Stimulated activated CD8-positive, alpha-beta memory T cell treated with anti-CD3 and anti-CD28 coated beads, Interleukin-4, amount 100 ng/mL, for 1 hour (primary cell): Measurements from ENCODE around the gene DACT3.
A peak's percentile ranks its signal among the peaks of the same experiment; 100 is the strongest.

ENCODE experiments used
- DNase-seq, 2 donors: peaks; one replicate each; pipeline ENCODE4 v3.0.0-alpha.2; 2020; ENCODE audit warnings: low read depth in 2 of 2, low spot score in 1 of 2

DACT3 gene

DNA sequence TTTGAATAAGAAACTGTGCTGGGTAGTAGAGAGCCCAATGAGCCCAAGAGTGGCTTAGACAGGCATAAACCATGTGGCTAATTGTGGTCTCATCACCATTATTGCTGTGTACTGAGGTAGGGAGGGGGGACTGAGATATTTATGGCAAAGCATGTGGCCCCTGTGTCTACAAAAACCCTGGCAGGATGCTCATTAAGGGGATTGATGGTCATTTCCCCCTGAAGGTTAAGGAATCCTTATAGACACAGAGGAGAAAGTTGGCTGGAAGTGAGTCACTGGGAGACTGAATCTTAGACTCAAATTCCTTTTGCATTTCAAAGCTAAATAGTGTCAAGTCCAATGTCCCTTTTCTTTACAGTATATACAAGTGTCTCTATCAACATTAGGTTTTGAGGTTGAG is 9.8 kb upstream of the DACT3 start:
- DNase-seq: no peak

DNA sequence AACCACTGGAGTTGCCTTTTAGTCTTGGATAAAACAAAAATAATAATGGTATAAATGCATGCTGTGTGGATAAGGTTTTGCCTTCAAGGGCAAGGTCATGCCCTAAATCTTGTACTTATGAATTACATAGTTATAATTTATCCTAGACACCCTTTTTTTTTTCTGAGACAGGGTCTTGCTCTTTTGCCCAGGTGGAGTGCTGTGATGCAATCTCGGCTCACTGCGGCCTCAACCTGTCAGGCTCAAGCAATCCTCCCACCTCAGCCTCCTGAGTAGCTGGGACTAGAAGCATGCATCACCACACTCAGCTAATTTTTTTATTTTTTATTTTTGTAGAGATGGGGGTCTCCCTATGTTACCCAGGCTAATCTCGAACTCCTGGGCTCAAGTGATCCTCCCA is 7.7 kb upstream of the DACT3 start:
- no peak for DNase-seq

DNA sequence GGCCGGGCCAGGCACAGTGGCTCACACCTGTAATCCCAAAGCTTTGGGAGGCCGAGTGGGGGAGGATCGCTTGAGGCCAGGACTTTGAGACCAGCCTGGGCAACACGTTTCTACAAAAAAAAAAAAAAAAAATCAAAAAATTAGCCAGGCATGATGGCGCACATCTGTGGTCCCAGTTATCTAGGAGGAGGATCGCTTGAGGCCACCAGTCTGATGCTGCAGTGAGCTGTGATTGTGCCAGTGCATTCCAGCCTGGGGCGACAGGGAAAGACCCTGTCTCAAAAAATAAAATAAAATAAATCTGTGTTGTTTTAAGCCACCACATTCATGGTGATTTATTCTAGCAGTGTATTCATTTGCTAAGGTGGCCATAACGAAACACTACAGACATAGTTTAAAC is 4.1 kb upstream of the DACT3 start:
- DNase-seq: no peak

DNA sequence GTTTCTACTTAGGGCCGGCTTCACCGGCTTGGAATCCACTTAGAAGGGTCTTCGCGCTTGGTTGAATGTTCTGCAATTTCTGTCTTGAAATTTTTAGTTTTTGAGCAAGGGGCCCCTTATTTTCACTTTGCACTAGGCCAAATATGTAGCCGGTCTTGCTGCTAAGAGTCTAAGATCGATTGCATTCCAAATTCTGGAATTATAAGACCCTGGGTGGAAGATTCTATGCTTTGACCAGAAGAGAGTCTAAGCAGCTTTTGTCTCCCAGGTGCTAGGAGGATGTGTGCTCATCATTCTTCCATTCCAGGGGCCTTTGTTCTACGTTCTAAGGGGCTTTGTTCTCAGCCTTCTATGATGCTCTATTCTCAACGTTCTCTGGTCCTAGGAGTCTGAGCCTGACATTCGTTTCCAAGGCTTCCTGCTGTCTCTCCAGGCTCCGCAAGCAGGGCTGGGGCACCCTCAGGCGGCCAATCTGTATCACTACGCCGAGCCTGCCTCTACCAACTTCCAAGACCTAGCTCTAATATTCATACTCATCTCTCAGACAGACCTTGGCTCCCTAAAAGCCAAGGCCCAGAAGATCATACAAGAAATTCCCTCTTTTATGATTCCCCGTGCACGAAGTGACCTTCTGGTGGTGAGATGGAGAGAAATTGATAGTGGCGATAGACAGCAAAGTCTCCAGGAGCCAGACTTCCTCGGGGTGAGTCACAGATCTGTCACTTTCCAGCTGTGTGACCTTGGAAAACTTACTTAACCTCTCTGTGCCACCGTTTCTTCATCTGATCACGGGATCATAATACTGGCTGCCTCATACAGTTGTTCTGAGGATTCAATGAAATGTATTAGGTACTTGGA is 982 bp upstream of the DACT3 start:
- peak; percentile 28 to 48 for DNase-seq

DNA sequence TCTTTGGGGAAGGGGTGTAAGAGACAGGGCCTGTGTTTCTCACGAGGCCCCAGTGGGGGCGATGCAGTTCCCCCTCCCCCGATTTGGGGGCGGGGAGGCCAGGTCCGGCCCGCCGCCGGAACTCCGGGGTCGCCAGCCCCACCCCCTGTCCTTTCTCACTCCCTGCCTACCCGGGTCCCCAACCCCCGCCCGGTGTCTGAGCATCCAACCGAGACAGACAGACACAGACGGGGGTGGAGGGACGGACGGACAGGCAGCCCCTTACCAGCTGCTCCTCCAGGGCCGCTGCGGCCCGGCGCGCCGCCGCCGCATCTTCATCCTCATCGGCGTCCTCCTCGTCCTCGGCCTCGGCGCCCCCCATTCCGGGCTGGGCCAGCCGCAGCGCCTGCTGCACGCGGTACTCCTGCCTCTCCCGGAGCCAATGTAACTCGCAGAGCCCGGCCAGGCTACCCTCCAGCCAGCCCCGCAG is 397 bp downstream of the DACT3 start:
- no peak for DNase-seq

DNA sequence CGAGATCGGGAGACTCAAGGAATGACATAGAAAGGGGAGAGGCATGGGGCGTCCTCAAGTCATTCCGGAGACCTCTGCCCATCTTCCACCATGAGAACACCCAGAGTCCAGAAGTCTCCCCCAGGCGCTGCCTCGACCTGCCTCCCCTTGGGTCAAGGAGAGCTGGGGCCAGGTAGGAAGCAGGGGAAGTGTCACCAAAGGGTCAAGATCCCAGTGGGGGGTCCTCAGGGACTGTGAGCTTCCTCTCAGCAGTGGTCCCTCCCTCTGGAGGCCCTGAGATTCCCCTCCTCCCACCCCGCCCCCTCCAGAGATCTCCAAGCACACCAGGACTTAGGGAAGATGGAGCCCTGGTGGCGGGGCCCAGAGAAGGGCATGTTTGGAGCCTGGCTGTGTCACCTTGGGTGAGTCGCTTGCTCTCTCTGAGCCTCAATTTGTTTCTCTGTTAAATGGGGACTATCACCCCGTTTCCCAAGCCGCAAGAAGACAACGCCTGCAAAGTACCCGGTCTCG is 919 bp downstream of the DACT3 start:
- DNase-seq: no peak

DNA sequence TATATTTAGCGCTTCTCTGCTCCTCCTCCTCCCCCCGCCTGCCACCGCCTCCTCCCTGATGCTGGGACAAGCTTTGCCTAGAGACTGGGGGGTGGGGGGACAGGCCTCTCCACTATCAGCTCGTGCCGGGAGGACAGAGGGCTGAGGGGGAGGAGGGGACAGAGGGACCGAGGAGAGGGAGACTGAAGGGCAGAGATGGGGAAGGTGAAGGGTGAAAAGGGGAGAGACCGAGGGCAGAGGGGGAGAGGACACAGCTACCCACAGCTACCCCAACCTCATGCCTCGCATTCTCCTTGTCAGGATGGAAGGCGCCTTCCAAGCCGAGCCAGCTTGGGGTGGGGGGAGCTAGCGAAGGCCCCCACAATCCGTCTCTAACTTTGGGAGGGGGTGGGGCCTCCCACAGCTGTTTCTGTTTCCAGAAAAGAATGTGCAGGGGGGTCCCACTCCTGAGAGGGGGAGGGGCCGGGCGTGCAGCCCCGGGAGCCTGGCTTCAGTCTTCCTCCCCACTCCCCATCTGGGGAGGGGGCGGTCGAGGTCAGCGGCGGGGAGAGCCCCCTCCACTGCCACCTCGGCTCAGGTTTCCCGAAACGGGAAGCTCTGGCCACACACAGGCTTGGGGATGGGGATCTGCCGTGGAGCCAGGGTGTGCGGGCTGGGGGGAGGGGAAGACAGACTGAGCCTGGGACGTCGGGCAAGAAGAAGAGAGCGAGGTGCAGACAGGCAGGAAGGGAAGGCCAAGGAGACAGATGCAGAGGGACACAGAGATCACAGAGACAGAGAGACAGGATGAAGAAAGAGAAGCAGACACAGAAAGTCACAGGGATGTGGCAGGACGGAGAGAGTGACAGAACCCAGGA is 1.6 kb downstream of the DACT3 start:
- no peak for DNase-seq

DNA sequence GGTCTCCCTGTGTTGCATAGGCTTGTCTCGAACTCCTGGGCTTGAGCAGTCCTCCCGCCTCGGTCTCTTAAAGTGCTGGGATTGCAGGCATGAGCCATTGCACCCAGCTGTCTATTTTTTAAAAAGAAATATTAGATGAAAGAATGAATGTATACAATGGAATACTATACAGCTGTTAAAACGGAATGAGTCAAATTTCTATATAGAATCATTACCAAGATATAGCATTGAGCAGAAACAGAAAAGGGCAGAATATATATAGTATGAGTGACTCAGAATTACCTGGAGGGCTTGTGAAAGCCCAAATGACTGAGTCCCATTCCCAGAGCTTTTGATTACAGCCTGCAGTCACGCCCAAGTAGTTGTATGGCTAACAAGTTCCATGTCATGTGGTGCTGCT is 4.4 kb downstream of the DACT3 start:
- DNase-seq: no peak

DNA sequence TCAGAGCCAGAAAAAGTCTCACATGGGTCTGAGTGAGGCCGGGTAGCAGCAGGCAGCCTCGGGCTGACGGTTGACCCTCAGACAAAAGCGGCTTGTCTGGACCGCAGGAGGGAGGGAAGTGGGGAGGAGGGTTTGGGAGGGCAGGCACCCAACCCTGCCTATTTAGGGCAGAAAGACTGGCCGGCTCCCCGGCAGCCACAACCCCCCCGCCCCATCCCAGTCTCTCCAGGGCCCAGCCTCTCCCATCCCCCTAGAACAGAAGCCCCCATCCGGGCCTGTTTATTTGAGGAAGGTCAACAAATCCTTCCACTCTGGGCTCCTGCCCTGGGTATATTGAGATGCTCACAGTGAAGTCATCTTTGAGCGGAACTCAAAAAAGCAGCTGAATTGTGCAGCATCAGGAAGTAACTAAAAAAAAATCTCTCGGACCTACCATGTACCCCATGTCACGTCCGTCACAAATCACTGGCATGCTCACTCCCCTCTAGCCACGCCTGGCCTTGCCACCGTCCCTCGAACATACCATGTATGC is 6.3 kb downstream of the DACT3 start:
- no peak for DNase-seq

DNA sequence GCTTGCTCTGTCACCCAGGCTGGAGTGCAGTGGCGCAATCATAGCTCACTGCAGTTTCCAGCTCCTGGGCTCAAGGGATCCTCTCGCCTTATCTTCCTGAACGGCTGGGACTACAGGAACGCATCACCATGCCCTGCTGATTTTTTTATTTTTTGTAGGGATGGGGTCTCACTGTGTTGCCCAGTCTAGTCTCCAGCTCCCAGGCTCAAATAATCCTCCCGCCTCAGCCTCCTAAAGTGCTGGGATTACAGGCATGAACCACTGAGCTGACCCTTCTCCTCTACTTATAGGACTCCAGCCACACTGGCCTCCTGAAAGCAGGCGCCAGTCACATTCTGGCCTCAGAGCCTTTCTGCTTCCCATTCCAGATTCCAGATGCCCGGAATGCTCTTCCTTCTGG is 10.5 kb downstream of the DACT3 start:
- no peak for DNase-seq

DNA sequence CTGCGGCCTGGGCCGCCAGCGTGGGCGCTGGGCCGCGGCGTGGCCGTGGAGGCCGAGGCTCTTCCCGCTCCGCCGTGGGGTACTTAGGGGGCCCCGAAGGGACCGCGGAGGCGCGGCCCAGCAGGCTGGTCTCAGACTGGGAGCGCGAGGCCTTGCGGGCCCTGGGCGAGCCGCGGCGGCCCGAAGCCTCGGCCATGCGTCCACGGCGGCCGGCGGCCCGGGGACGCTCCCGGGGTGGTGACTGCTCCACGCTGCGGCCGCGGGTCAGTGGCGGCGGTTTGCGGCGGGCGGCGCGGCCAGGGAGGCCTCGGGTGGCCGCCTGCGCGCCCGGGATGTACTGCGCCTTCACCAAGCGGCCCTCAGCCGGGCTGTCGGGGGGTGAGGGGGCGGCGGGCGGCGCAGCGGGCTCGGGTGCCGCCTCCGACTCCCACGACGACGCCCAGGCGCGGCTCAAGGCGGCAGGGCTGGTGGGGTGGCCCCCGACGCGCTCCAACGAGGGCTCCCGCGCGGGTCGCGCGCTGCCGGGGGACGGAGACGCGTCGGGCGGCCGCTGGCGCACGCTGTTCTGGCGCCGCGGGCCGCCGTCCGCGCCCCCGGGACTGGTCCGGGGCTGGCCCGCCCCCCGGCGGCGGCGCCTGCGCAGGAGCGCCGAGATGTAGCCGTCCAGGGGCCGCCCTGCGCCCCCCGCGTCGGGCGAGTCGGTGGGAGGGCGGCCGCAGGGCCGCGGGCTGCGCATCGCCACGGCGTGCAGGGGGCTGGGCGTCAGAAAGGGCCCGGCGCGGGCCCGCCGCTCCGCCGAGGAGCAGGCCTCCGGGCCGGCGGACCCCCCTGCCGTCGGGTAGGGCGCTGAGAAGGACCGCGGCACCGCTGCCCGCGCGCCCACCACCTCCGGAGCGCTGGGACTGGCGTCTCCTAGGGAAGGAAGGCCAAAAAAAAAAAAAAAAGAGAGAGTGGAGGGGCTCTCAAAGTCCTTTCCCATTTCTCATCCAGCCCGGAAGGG is 11.7 kb downstream of the DACT3 start:
- DNase-seq: no peak

DNA sequence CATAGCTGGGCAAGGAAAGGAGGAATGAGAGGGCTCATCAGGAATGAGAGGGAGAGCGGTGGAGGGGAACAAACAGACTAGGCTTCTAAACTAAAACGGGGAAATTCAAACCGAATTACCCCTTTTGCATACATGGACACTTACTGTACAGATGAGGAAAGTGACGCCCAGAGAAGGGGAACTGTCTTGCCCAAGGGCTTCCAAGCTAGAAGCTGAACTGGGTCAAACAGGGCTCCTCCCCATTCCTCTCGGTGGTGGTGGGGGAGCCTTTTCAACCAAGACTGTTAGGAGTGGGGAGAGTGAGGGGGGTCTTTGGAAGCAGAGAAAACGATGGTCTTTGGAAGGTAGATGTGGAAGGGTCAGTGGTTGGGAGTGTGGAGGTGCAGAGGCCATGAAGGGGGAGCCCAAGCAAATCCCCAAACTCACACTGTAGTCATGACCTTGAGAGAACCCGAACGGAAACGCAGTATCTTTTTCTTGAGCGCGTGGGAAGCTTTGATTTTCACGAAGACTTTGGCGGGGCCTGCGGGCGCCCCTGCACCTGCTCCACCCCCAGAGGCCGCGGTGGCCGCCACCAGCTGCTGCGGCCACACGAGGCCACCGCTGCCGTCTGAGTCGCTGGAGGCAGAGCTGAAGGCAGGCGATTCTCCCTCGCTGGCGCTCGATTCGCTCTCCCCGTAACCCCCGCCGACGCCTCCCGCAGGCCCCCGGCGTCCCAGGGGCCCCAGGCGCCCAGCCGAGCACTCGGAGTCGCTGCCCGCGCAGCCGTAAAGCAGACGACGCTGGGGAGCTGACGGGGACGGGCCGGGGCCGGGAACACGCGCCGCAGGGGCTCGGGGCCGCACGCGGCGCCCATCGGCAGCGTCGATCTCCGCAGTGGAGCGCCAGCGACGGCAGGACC is 12.7 kb downstream of the DACT3 start:
- DNase-seq: no peak

DNA sequence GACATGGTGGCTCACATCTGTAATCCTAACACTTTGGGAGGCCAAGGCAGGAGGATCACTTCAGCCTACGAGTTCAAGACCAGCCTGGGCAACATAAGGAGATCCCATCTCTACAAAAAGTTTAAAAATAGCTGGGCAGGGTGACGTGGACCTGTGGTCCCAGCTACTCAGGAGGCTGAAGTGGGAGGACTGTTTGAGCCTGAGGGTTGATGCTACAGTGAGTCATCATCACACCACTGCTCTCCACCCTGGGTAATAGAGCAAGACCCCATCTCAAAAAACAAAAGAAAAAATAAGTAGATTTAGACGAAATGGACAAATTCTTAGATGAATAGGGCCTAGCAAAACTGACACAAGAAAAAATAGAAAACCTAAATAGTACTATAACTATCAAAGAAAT is 14.6 kb downstream of the DACT3 start:
- DNase-seq: no peak

DNA sequence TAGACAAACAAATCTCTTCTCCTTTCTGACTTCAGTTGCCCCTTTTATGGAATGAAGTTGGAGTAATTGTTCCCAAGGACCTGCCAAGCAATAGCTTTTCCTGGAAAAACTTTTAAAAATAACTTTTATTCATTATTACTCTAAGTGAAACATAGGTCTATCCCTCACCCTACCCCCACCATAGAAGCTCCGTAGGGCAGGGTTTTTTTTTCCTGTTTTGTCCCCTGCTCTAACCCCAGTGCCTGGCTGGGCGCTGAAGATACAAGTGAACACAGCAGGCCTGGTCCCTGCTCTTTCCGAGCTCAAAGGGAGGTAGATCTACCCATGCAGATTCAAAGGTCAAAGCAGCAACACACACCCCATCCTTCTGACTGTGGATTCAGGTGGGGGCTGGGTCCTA is 16.3 kb downstream of the DACT3 start:
- DNase-seq: no peak

DNA sequence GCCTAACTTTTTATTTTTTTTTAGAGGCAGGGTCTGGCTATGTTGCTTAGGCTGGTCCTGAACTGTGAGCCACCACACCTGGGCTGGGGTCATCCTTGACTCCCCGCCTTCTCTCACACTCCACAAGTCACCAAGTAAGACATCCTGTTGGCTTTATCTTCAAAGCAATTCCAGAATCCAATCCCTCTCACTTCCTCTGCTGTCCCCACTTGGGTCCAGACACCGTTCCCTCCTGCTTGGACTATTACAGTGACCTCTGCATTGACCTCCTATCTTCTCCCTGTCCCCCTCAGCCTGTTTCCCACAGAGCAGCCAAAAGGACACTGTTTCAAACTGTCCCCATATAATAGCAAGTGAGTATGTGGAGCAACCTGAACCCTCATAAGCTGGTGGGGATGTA is 20.3 kb downstream of the DACT3 start:
- DNase-seq: no peak

DNA sequence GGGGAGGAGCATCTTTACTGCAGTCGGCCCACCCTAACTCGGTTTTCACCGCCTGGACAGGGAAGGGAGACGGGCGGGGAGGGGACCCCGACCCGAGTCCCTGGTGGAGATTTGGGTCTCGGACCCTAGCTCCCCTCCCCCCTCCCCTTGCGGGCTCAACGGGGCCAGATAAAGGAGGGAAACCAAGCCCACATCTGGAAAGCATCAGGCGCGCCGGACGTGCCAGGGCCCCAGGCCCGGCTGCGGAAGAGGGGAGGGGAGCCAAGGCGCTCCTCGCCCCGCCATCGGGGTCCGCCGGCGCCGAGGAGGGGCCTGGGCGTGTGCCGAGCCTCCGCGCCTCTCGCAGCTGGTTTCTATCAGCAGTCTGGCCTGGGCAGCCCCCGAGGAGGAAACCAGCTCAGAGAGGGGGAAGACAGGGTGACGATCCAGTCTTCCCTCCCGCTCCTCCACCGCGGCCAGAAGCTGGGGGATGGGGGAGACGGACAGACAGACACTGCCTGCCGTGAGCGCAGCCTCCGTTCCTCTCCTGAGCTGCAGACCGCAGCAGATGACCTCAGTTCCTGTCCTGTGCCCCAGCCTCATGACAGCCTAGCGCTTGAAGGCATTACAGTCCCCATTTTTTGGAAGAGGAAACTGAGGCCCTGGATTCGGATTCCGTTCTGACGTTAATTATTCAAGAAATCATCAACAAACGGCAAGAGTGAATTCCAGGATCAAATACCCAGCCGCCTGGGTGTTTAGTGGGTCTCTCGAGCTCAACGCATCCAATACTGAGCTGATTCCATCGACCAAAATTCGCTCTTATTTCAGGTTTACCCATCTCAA is 21.4 kb downstream of the DACT3 start:
- DNase-seq: no peak

DNA sequence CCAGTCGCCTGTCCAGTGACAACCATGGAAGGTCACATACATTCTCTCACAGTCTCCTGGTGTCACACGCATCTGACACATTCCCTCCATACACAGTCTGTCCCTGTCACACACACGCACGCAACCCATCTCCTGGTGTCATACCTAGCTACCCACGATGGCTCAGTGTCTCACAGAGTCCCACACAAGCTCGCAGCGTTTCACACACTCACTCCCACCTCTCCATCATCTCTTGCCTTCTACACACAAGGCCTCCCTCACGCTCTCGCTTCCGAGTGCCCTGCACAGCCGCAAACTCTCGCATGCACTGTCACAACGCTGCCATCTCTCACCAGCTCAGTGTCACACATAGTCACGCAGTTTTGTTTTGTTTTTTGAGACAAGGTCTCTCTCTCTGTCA is 23.8 kb downstream of the DACT3 start:
- no peak for DNase-seq

DNA sequence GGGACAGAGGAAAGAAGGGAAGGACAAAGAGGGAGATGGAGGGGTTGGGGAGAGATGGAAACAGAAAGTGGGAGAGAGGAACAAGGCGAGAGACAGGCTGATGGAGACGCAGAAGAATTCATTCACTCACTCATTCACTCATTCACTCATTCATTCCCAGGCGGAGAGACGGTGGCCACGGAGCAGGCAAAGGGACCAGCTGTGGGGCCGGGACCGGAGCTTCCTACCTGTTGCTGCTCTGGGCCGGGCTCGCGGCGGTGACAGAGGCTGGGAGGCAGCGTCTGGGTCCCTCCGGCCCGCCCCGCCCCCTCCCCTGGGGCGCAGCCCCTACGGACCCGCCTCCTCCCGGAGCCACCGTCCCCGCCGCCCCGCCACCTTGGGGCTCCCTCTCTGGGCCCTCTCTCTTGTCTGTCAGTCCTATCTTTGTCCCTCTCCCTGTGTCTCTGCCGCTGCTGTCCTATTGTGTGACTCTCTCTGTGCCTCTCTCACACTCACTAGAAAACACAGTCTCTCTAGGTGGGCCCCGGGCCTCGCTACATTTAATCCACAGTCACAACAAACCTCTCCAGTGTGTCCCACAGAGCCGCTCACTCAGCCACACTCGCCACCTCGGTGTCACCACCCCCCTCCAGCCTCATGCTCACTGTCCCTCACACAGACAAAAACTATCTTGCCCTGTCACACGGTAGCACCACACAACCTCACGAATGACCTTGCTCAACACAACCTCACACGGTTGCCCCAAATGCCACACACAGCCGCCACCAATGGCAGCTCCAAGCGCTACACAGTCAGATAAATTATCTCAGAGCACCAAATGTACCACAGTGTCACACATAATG is 24.8 kb downstream of the DACT3 start, which contains the start of gene GNG8:
Gene GNG8, minus strand, starts transcription at position 283 of the 842 bp plus-strand sequence. CDS start 1,520 bp downstream, outside the sequence.
- DNase-seq: no peak
